ENCODE data around the gene ITSN1.

GRCh38 chr21:33670076-33670978, 28.0 kb downstream of the ITSN1 start:
- TF ChIP-seq CTCF (IDR thresholded peaks at IDR 0.05), result no peak
- no peak for TF ChIP-seq POLR2AphosphoS5 (IDR thresholded peaks at IDR 0.05)
- no peak for TF ChIP-seq POLR2A (IDR thresholded peaks at IDR 0.05)
